ENCODE results near the gene SESTD1.
"Not testable (repeated sequence)": the region's sequence is repeated elsewhere in the genome, so short reads cannot be mapped to it uniquely, and the experiment has no call there.

SESTD1 gene

DNA sequence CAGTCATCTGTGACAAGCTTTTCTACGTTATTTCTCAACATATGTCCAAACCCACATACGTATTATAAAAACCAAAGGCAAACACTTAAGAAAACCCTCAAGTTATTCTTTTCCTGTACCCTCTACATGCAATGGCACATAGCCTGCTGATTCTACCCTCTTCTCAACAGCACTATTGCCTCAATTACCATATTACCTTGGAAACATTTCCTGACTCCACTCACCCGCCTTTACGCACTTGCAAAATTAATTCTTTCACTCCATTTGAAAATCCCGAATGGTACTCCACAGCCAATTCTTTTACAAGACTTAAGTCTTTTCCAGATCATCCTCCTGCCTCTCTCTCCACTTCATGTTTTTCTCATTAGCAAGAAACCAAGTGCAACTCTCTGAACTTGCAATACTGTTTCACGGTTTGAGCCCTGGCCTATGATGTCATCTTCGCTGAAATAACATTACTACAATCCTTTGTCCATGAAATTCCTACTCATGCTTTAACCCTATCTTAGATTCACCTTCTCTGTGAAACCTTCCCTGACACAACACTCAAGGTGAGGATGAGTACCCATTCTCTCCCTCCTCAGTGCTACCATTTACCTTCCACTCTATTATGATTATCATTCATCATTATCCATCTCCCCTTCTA is 29.0 kb downstream of the SESTD1 start:
- peak; percentile 31 for DNase-seq

DNA sequence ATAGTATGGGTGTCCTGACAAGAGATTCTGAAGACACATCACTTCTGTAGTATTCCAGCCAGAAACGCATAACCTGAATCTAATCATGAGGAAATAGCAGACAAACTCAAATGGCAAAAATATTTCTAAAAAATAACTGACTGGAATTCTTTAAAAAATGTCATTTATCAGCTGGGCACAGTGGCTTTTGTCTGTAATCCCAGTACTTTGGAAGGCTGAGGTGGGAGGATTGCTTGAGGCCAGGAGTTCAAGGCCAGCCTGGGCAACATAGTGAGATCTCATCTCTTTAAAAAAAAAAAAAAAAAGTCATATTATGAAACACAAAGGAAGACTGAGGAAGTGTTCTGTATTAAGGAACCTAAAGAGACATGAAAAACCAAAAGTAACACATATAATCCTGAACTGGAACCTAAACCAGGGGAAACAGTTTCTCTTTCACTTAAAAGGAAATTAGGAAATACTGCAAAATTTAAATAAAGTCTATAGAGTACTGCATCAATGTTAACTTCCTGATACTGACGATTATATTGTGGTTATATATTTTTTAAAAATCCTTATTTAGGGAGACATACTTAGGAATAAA is 29.9 kb downstream of the SESTD1 start:
- no peak for DNase-seq

DNA sequence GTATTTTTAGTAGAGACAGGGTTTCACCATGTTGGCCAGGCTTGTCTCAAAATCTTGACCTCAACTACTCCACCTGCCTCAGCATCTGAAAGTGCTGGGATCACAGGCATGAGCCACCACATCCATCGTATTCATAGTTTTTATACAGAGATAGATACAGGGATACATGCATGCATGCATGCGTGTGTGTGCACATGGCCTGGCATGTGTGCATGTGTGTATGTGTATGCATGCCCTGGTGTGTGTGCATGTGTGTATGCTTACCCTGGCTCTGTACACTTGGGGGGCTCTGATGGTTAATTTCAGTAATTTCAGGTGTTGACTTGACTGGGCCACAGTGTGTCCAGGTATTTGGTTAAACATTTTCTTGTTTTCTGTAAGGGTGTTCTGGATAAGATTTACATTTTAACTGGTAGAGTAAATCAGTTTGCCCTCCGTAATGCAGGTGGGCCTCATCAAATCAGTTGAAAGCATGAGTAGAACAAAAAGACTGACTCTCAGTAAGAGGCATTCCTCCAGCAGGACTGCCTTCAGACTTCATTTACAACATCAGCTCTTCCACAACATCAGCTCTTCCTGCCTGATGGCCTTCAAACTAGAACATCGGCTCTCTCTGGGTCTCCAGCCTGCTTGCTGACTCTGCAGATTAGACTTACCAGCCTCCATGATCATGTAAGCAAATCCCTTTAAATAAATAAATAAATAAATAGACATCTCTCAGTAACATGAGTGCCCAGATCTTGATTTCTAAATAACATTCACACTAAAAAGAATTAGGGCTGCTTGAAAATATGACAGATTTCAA is 30.8 kb downstream of the SESTD1 start:
- no peak for DNase-seq

DNA sequence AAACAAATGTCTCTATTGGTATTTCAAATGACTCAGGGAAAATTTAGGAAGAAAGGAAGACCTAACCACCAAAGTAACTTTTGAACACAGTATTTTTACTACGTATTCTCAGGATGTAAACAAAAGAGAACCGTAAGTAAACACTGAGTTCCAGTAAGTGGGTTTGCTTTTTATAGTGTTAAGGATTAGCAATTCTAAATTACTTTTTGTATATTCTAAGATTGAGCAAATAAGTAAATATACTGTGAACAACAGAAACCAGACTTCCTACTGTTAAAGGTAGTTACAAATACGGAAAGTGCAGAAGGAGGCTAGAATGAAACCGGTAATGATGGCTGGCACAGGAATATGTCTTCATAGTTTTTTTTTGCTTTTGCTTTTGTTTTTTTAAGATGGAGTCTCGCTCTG is 31.5 kb downstream of the SESTD1 start:
- no peak for DNase-seq

DNA sequence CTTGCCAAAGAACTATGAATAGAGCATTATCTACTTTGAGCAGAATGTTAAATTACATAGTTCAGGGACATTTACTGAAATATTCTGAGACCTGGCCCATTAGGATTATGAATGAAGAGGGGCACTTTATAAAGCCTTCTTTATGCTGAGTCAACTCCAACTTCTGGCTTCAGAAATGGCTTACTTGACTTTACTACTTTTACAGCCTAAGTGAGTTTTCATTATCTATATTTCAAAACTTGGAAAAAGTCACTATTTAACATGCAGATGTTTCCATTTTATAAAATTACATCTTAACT is 37.7 kb downstream of the SESTD1 start:
- DNase-seq: no peak

DNA sequence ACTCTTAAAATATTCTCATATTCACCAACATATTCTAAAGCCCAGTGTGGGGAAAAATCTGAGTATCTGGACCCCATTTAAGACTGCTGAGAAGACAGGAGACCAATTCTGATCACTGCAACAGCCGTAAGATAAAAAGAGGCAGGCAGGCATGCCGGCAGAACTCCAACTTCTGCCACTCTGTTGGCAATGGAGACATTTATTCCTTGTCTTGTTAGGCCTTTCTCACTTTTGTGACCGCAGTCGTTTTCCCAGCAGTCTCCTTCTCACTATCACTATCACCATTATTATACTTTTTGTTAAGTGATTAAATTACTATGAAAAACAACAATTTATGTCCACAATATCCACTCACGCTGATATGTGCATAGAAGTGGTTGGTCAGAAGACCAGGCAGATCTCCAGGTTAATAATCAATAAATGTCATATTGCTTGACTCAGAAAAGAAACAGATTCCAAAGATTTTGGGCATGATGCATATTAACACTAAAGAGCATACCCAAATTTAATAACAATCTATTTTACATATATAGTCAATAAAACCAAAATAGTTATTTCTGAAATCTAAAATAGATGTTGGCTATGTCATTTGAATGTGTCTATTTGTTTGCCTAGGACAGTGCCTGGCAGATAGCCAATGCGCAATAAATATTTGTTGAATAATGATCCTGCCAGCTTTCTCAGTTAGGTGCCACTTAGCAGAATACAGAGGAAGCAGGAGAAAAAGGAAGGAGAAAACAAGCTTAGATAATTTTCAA is 38.2 kb downstream of the SESTD1 start:
- no peak for DNase-seq

DNA sequence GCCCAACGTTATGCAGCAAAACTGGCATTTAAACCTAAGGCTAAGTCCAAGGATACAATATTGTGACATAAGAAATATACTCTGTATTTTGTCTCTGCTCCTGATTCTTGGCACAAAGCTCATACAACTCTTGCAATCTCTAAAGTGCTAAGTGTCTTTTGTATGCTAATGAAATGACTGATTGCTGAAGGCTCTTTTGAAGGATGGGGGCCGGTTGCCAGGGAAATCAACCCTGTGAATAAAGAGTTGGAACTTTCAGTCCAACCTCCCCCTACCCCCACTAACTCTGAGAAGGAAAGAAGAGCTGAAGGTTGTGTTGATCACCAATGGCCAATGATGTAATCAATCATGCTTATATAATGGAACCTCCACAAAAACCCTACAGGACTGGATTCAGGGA is 40.3 kb downstream of the SESTD1 start:
- DNase-seq: no peak

DNA sequence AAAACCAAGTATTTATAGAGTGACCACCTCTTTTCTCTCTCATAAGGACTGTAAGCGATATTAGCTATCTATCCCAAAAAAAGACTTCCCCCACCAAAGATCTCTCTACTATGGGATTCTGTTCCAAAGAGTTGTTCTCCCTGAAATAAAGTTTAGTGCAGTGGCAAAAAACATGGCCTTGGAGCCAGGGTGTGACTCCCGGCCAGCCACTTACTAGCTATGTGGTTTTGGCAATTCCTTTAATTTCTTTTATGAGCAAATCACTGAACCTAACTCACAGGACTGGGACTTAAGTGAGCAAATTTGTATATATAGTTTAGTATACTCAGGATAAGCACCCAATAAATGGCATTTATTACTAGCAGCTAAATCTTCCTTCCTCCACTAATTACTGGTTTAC is 42.6 kb downstream of the SESTD1 start:
- DNase-seq: no peak

DNA sequence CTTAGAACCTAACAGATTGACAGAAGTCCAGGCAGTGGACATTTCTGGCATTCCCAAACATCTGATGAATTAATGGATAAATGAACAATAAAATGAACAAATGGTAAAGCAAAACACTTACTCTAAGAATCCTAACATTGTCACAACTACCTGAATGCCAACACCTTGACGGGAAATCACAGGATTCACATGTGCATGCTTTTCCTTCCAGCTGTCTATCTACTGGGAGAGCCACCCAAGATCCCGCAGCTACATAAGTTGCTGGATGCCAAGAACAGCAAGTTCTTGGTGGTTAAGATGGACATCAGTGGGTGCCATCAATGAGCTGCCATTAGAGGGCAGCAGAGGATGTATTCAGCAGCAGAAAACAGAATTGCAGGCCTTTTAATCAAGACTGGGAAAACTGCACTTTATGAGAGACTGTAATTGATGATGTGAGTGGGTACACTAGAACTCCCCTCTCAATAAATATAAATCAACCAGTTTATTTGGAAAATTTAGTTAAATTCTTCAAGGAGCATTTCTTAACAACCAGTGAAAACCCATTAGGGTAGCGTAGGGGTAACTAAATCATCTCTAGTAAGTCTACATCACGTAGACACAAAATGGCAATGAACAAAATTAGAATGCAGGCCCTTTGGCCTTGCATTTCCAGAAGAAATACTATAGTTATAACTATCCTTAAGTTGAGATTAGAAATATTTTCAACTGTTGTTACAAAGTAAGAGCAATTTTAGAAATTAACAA is 45.6 kb downstream of the SESTD1 start:
- peak; percentile 86 for DNase-seq

DNA sequence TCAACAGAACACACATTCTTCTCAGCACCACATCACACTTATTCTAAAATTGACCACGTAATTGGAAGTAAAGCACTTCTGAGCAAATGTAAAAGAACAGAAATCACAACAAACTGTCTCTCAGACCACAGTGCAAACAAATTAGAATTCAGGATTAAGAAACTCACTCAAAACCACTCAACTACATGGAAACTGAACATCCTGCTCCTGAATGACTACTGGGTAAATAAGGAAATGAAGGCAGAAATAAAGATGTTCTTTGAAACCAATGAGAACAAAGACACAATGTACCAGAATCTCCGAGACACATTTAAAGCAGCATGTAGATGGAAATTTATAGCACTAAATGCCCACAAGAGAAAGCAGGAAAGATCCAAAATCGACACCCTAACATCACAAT is 50.0 kb downstream of the SESTD1 start:
- not testable (repeated sequence) for DNase-seq

DNA sequence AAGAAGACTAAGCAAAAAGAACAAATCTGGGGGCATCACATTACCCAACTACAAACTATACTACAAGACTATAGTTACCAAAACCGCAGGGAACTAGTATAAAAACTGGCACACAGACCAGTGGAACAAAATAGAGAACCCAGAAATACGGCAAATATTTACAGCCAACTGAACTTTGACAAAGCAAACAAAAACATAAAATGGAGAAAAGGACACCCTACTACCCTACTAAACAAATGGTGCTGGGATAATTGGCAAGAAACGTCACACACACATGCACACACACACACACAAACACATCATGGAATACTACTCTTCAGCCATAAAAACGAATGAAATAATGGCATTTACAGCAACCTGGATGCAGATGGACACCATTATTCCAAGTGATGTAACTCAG is 53.3 kb downstream of the SESTD1 start:
- no peak for DNase-seq

DNA sequence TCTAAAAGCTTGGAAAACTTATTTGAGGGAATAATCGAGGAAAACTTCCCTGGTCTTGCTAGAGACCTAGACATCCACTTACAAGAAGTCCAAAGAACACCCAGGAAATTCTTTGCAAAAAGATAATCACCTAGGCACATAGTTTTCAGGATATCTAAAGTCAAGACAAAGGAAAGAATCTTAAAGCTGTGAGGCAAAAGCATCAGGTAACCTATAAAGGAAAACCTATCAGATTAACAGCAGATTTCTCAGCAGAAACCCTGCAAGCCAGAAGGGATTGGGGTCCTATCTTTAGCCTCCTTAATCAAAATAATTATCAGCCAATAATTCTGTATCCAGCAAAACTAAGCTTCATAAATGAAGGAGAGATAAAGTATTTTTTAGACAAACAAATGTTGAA is 56.4 kb downstream of the SESTD1 start:
- DNase-seq: not testable (repeated sequence)

DNA sequence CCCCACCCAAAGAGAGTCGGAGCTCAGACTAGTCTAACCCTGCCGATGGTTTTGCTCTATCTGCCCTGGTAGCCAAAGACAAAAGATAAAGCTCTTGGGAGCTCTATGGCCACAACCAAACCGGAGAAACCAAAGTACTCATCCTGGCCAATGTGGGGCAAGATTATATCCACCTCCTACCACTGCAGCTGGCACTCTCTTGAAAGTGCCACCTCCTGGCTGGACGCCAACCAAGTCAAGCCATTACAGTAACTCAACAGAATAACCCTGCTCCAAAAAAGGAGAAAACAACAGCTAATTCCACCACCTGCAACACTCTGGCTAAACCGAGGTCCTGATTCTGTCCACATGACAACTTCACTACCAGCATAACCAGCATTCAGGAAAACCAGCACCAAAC is 57.6 kb downstream of the SESTD1 start:
- DNase-seq: no peak

DNA sequence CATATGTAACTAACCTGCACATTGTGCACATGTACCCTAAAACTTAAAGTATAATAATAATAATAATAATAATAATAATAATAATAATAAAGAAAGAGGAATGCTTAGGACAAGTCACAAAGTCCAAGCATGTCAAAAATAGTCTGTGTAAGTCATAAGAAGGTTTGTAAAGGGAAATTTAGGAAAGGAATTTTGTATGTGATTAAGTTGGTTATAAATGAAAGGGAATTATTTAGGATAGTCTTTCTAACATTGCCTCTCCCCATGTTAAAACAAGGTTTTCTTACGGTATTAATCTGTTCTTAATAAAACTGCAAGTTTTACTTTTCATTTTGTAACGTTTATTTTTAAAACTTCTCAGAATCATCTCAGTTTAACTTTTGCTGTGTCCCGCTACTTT is 62.8 kb downstream of the SESTD1 start:
- peak; percentile 68 for DNase-seq

DNA sequence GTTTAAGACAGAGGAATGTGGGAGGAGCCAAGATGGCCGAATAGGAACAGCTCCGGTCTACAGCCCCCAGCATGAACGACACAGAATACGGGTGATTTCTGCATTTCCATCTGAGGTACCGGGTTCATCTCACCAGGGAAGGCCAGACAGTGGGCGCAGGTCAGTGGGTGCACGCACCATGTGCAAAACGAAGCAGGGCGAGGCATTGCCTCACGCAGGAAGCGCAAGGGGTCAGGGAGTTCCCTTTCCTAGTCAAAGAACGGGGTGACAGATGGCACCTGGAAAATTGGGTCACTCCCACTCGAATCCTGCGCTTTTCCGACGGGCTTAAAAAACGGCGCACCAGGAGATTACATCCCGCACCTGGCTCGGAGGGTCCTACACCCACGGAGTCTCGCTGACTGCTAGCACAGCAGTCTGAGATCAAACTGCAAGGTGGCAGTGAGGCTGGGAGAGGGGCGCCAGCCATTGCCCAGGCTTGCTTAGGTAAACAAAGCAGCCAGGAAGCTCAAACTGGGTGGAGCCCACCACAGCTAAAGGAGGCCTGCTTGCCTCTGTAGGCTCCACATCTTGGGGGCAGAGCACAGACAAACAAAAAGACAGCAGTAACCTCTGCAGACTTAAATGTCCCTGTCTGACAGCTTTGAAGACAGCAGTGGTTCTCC is 68.6 kb downstream of the SESTD1 start:
- not testable (repeated sequence) for DNase-seq

DNA sequence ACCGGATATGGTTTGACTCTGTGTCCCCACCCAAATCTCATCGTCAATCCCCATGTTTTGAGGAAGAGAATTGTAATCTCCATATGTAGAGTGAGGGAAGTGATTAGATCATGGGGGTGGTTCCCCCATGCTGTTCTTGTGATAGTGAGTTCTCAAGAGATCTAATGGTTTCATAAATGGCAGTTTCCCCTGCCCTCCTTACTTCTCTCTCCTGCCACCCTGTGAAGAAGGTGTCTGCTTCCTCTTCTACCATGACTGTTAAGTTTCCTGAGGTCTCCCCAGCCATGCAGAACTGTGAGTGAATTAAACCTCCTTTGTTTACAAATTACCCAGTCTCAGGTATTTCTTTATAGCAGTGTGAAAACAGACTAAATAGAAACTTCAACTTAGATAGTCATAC is 69.5 kb downstream of the SESTD1 start:
- DNase-seq: no peak

DNA sequence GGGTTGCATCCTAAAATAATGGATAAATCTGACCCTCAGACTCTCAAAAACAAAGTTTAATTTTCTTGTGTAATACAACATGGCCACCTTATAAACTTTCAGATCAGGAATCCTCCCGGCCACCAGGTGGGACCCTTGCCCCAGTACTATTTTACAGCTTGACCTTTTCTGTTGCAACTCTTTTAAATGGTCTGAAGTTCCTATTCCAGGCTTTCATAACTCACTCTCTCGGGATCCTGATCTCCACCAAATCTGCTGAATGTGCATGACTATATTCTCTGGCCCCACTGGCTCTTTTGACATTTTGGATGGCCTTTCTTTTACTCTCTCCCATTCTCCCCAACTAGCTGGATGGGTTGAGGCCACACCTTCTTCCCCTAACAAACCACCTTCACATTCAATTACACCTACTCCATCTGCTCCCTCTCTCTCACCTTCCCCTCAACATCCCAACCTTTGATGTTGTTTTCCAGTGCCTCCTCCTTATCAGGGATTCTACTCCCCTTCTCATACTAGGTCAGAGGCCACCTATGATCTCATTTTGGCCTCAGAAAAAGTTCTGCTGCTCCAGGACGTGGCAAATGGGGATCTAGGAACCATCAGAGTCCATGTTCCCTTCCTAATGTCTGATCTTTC is 70.8 kb downstream of the SESTD1 start:
- DNase-seq: no peak

DNA sequence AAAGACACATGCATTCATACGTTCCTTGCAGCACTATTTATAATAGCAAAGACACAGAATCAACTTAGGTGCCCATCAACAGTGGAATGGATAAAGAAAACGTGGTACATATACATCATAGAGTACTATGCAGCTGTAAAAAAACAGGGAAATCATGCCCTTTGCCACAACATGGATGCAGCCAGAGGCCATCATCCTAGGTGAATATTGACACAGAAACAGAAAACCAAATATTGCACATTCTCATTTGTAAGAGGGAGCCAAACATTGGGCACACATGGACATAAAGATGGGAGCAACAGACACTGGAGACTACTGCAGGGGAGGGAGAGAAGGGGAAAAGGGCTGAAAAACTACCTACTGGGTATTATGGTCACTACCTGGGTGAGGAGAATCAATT is 73.5 kb downstream of the SESTD1 start:
- DNase-seq: no peak

DNA sequence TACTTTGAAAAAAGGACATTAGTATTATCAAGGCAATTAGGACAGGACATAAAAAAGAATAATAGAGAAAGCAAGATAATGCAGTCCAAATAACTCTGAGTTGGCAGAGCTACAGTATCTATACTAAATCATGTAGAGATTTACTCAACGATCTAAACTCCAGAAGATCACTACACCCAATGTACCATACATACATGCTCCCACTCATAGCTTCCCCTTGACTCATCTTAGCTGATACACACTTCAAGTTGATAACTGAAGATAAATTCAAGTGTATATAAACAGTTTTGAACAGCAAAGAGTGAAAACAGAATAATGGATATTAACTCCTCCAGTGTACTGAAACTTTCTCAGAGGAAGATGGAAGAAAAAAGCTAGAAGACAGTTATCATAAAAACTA is 78.5 kb downstream of the SESTD1 start:
- no peak for DNase-seq

DNA sequence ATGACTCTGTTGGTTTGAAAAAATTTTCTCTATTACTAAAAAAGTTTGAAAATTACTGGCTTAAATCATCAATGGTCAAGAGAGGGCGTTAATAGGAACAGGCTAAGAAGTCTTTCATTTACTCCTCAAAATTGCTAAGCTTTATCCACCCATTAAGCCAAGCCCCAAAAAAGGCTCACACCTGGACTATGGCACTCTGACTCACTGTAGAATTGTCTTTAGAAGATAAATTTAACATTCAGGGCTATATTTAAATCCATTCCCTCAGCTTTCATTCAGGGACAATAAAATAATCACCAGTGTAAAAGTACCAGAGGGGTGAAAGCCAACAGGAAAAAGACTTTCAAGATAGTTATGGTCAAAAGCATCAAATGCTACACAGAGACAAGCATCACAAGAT is 80.0 kb downstream of the SESTD1 start:
- DNase-seq: no peak

DNA sequence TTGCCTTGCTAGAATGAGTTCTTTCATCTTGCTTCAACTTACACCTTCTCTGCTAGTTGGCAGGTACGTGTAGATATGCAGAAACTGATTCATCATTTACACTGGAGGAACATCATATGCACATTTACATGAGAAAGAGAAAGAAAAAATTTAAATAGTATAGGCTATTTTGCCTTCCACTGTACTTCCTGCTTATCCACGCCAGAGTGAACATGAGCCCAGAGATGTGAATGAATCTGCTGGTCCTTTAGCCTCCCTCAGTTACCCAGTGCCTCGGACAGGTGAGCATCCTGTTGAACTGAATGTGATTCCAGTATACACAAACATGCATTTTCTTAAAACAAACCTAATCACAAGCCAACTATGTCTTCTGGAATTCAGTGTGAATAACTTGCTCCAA is 83.6 kb downstream of the SESTD1 start:
- no peak for DNase-seq

DNA sequence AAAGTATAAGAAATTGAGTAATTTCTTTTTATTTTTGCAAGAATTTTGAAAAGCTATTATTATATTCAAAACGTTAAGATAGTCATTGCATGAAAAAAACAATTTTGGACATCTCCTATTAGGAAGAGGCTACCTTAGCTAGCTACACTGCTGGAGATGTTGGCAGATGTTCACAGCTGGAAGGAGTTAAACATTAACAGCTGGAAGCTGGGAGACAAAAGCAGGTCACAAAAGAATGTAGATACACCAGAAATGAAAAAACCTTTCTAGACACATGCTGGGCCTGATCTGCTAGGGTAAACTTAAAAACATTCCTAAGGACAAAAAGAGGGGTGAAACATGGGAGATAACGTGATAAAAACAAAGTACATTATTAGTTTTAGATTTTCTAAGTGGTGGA is 84.4 kb downstream of the SESTD1 start:
- no peak for DNase-seq
